Stimulated activated naive CD4-positive, alpha-beta T cell (primary cell): ENCODE measurements around the gene PRKAG2.
"Not testable (repeated sequence)": the region's sequence is repeated elsewhere in the genome, so short reads cannot be mapped to it uniquely, and the experiment has no call there.

Experiments
- DNase-seq, 6 experiments: peaks; one replicate each; lab custom pipeline; 2025; lab: John Stamatoyannopoulos, UW

The PRKAG2 gene

DNA sequence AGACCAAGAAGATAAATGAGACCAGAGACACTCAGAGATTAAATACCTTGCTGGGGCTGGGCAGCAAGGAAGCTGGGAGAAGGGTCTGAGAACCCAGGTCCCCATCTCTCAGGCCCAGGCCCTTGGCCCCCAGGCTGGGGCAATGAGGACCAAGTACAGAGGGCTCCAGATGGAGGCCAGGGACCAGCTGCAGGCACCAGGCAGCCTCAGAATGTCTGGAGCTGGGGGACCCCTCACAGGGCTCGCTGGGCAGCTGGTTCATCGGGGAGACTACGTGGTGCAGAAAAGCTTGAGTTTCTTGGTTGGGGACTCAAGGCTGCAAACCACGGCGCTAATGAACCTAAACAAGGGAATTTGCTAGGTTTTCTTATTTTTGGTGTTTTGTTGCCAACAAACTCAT, 75.6 kb downstream of the PRKAG2 start:
- DNase-seq, result no peak

- DNase-seq, result no peak
These were observed 76.1 kb downstream of the PRKAG2 start for GRCh38 chr7:151800861-151801260.

- DNase-seq, result no peak
These were observed 76.5 kb downstream of the PRKAG2 start for GRCh38 chr7:151800391-151800790.

- DNase-seq, result no peak
These were observed 77.4 kb downstream of the PRKAG2 start for GRCh38 chr7:151799506-151799905.

DNA sequence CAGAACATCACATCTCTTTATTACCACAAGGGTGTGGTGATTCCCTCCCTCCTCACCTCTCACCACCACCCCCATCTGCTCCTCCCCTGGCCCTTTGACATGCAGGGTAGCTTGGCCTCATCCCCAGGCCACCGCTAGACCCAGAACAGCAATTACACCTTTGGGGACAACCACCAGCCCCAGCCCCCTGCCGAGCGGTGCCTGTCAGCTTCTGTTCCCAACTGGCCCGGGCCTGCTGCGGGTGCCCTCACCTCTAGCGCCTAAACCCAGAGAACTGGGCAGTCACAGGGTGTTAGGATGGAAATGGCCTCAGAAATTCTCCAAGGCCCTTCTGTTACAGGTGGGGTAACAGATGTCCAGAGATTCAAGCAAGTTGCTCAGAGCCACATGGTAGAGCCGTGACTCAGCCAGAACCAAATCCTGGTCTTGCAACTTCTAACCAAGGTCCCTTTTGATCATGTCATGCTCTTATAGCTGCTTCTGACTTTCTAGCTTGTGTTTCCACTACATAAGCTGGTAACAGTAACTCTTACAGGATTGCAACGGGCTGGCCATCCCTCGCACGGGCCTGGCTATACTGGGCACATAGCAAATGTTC, 78.0 kb downstream of the PRKAG2 start:
- no peak for DNase-seq

- not testable (repeated sequence) for DNase-seq
These were observed 79.1 kb downstream of the PRKAG2 start for GRCh38 chr7:151797667-151798307.

DNA sequence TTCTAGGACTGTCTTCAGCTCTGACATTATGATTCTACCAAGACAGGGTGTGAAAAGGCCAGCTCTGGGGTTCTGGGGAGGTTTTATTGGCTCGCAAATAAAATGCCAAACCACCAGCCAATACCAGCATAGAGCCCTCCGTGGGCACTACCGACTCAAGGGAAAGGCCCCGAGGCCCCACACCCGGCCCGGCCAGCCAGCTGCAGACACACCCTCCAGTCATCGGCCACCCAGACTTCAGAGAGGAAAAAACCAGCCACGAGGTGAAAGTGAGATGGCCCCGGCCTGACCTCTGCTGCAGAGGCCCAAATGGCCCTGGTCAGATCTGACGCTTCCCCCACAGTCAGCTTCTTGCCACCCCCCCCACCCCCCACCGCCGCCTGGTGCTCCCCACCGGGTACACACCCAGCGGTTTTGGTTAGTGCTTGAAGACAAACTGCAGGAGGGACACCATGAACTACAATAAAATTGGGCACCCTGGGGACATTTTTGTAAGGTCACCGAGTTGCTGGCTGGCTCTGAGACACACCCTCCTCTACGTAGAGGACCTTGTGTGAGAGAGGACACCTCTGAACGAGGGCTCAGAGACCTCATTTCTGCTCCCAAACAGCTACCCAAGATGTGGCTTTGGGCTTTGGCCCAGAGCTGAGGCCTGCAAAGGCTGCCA, 79.9 kb downstream of the PRKAG2 start:
- DNase-seq, result no peak

DNA sequence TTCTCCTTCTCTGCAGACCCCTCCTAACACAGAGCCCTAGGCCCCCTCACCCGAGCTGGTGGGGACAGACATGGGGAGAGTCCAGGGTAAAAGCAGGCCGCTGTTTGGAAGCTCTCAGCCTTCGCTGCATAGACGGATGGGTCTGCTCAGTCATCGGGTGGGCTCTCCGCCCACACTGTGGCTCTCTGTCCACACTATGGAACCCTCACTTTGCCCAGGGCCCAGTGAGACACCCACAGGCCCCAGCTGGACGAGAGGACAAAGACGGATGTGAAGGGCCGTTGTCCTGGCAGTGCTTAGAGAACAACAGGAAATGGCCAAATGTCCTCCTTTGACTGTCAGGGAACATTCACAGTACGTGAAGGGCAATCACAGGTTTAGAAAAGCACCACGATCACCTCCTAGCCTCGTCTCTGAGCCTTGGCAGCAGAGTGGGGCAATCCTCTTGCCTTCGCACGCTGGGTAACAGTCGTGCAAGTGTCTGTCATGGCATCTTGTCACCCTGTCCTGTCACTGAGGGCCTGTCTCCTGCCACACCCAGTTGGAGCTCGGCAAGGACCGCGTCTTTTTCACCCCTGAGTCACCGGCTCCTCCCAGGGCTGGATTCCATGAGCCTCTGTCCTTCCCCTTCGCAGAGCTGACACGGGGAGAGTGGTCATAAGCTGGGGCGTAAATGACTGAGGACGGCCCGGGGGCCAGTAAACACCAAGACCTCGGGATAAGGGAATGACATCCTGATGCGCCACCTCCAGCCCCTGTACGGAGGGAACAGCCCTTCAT, 80.6 kb downstream of the PRKAG2 start:
- no peak for DNase-seq

- no peak for DNase-seq
These were observed 81.6 kb downstream of the PRKAG2 start for GRCh38 chr7:151795168-151795811.

GRCh38 chr7:151794508-151795167, 82.3 kb downstream of the PRKAG2 start:
- no peak for DNase-seq

DNA sequence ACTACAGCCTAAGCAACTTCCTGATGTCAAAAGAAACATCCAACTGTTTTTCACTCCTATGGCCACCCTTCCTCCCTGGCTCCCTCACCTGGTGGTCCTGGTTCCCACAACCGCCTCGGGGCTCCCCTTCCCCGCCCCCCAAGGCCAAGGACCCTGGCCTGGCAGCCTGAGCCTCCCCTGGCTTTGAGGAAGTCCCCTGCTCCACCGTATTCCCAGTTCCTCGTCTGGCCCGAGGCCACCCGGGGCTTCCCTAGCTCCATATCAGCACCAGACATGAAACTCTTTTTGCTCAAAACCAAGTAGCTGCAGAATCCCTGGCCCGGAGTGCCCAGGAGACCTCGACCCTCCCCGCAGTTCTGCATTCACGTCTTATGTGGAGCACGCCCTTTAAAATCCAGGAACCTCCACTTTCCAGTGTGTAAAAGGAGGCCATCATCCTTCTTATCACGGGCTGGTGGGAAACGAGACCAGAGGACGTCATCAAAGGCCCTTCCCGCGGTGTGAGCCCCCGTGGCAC, 82.9 kb downstream of the PRKAG2 start:
- DNase-seq, result no peak

DNA sequence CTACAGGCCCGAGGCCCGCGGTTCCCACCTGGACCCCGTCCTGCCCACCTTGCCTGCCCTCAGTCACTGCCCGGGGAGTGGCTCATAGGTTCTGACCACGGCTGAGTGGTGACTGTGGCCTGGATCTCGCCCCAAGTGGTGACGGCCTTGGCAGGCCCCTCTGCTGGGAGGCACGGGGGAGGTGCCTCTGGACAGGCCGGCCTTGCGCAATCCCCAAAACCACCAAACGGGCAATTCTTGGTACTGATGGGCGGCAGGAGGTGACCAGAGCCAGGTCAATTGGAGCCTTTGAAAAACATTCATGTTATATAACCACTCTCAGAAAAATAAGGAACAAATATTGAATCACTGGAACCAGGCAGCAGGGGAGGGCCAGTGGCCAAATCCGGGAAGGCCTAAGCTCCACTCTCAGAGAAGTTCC, 83.4 kb downstream of the PRKAG2 start:
- DNase-seq, result no peak

- DNase-seq, result no peak
These were observed 84.3 kb downstream of the PRKAG2 start for GRCh38 chr7:151792636-151793035.

DNA sequence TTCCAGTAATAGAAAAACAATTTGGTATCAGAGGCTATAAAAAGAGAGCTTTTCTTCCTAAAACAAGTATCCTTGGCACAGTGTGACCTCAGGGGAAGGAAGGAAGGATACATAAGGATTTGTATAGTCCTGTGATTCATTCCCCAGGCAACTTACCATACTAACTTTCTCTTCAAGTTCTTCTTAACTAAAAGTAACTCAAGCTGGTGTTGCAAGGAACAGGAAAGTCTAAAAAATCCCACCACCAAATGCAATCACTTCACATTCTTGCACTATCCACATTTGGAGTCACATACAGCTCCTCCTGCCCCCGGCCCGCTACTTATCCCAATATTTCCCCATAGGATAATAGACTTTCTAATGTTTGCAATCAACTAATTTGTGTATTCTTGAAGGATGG, 84.8 kb downstream of the PRKAG2 start:
- no peak for DNase-seq

GRCh38 chr7:151790830-151791620, 85.9 kb downstream of the PRKAG2 start:
- no peak for DNase-seq

- no peak for DNase-seq
These were observed 86.7 kb downstream of the PRKAG2 start for GRCh38 chr7:151790095-151790829.

GRCh38 chr7:151789380-151789947, 87.5 kb downstream of the PRKAG2 start:
- DNase-seq, result no peak

- DNase-seq, result no peak
These were observed 89.6 kb downstream of the PRKAG2 start for GRCh38 chr7:151787348-151787747.

- no peak for DNase-seq
These were observed 90.0 kb downstream of the PRKAG2 start for GRCh38 chr7:151786936-151787335.

GRCh38 chr7:151786241-151786640, 90.7 kb downstream of the PRKAG2 start:
- no peak for DNase-seq
